GM12878 (cell line): Measurements from ENCODE around the gene PROB1. TPM values are rescaled to one million over a fixed set of nuclear protein-coding genes. Genes with fewer than 3 reads are reported as not detected.

Experiments used
- ATAC-seq: fragments of 200-7000 bp; cut with Tn5 transposase; 3 replicates; pipeline ENCODE4 v1.9.1; 2020; ENCODE audit warnings: mild to moderate bottlenecking, moderate library complexity
- BruUV-seq: library from RNA; stranded (reverse); fragments of 400-500 nt; replicated peaks from 2 replicates; lab custom pipeline; 2021; lab: Mats Ljungman, UMichigan
- CTCF ChIA-PET: fragments of 300-600 bp; sonication (Branson Sonifier 250); formaldehyde crosslinking; extraction: SDS; loops from one replicate; lab custom pipeline; 2021; ENCODE audit warnings: inconsistent platforms; lab: Yijun Ruan, JAX
- POLR2A ChIA-PET: fragments of 350-600 bp; formaldehyde crosslinking; extraction: SDS; loops from one replicate; lab custom pipeline; 2021; ENCODE audit warnings: inconsistent platforms; lab: Charles Lee
- RAD21 ChIA-PET: fragments of 300-600 bp; sonication (Branson Sonifier 250); formaldehyde crosslinking; loops from one replicate; lab custom pipeline; 2023; ENCODE audit warnings: antibody characterized with exemption; ENCODE audit not compliant: unreplicated experiment; lab: Charles Lee
- SMC1A ChIA-PET: fragments of 300-600 bp; sonication (Branson Sonifier 250); formaldehyde crosslinking; loops from one replicate; lab custom pipeline; 2023; ENCODE audit not compliant: unreplicated experiment, uncharacterized antibody; lab: Charles Lee
- DNase-seq: peaks from one replicate; pipeline ENCODE4 v3.0.0-alpha.2; 2011; ENCODE audit warnings: low read depth, low spot score
- FAIRE-seq: peaks from 3 replicates; lab custom pipeline; 2011; peaks lifted over from hg19 to GRCh38; lab: Jason Lieb, UNC
- H2AFZ ChIP-seq: 2 replicates; pipeline ENCODE4 v1.6.0; 2011; ENCODE audit warnings: low read depth, low read length, control low read depth; ENCODE audit not compliant: control insufficient read depth
- H3K27ac ChIP-seq: 2 replicates; pipeline ENCODE4 v1.5.1; 2011; ENCODE audit warnings: control low read depth; ENCODE audit not compliant: control insufficient read depth, insufficient read depth
- H3K27me3 ChIP-seq, 2 experiments: replicated peaks in 1 of 2; 2 replicates each; pipeline versions ENCODE4 v1.6.0 to v1.6.1; 2011; ENCODE audit warnings: low read length in 1 of 2; ENCODE audit not compliant: control insufficient read depth in 2 of 2, insufficient read depth in 2 of 2
- H3K36me3 ChIP-seq, 2 experiments: 2 replicates each; pipeline ENCODE4 v1.5.1; 2011; ENCODE audit warnings: low read length in 1 of 2; ENCODE audit not compliant: control insufficient read depth in 2 of 2, insufficient read depth in 2 of 2
- H3K4me1 ChIP-seq: 2 replicates; pipeline ENCODE4 v1.6.1; 2011; ENCODE audit warnings: mild to moderate bottlenecking, low read length, moderate library complexity, mixed read lengths; ENCODE audit not compliant: control insufficient read depth, insufficient read depth
- H3K4me2 ChIP-seq: 2 replicates; pipeline ENCODE4 v1.6.0; 2011; ENCODE audit warnings: control low read depth; ENCODE audit not compliant: control insufficient read depth, insufficient read depth
- H3K4me3 ChIP-seq: fragments of 200-600 bp; sonication (generic); 2 replicates; pipeline ENCODE4 v1.5.1; 2016
- H3K79me2 ChIP-seq: 2 replicates; pipeline ENCODE4 v1.6.0; 2011; ENCODE audit warnings: low read length; ENCODE audit not compliant: control insufficient read depth, insufficient read depth
- H3K9ac ChIP-seq: 2 replicates; pipeline ENCODE4 v1.8.0; 2011; ENCODE audit warnings: low read length, control low read depth, mixed read lengths; ENCODE audit not compliant: control insufficient read depth, insufficient read depth
- H3K9me3 ChIP-seq: replicated peaks from 3 replicates; pipeline ENCODE4 v1.5.1; 2011; ENCODE audit warnings: mild to moderate bottlenecking, low read length; ENCODE audit not compliant: control insufficient read depth, insufficient read depth
- H4K20me1 ChIP-seq: 2 replicates; pipeline ENCODE4 v1.6.0; 2011; ENCODE audit not compliant: control insufficient read depth, insufficient read depth
- ASH2L ChIP-seq: fragments of 300-600, 200-600 bp; sonication (generic); IDR thresholded peaks from 2 replicates; pipeline ENCODE4 v1.6.1; 2017; ENCODE audit warnings: low read depth, mild to moderate bottlenecking, borderline replicate concordance
- BCL11A ChIP-seq: IDR thresholded peaks from 2 replicates; pipeline ENCODE4 v1.6.1; 2011; ENCODE audit warnings: low read depth, low read length
- CBFB ChIP-seq: IDR thresholded peaks from 2 replicates; pipeline ENCODE4 v1.6.1; 2016; ENCODE audit warnings: antibody characterized with exemption, low read depth
- CREM ChIP-seq: IDR thresholded peaks from 2 replicates; pipeline ENCODE4 v1.6.1; 2014; ENCODE audit warnings: antibody characterized with exemption, low read depth
- CTCF ChIP-seq, 3 experiments: IDR thresholded peaks in 2 of 3; conservative IDR thresholded peaks in 1 of 3; 2 replicates each; pipeline ENCODE4 v1.5.1; 2011; ENCODE audit warnings: low read depth in 3 of 3, low read length in 3 of 3, mild to moderate bottlenecking in 3 of 3, control low read depth in 2 of 3, moderate library complexity in 2 of 3, inconsistent platforms in 1 of 3, mixed read lengths in 1 of 3; ENCODE audit not compliant: control insufficient read depth in 2 of 3, insufficient read depth in 1 of 3; ENCODE audit errors: extremely low read depth in 1 of 3
- E2F8 ChIP-seq: fragments of 450-650 bp; IDR thresholded peaks from 2 replicates; pipeline ENCODE4 v1.6.1; 2018; ENCODE audit warnings: mild to moderate bottlenecking, low read depth, moderate library complexity; ENCODE audit not compliant: partially characterized antibody
- EGR1 ChIP-seq, 2 experiments: IDR thresholded peaks; 1 replicate in 1 of 2; 2 replicates in 1 of 2; pipeline ENCODE4 v1.6.1; 2011 to 2012; ENCODE audit warnings: low read depth in 2 of 2, low read length in 2 of 2, borderline replicate concordance in 1 of 2, mild to moderate bottlenecking in 1 of 2, moderate library complexity in 1 of 2
- EP300 ChIP-seq, 2 experiments: fragments of 150-350 bp in 1 of 2; IDR thresholded peaks; 2 replicates each; pipeline ENCODE4 v1.6.1; 2011 to 2012; ENCODE audit warnings: low read depth in 2 of 2, low read length in 2 of 2, borderline replicate concordance in 1 of 2, improper control_type of control experiment in 1 of 2, inconsistent platforms in 1 of 2; ENCODE audit not compliant: control insufficient read depth in 1 of 2
- HDAC2 ChIP-seq: fragments of 200-600 bp; sonication (generic); IDR thresholded peaks from 2 replicates; pipeline ENCODE4 v1.6.1; 2017
- NR2C1 ChIP-seq: fragments of 450-650 bp; IDR thresholded peaks from 2 replicates; pipeline ENCODE4 v1.6.1; 2017; ENCODE audit warnings: antibody characterized with exemption, mild to moderate bottlenecking, moderate library complexity
- RAD51 ChIP-seq: fragments of 450-650 bp; IDR thresholded peaks from 2 replicates; pipeline ENCODE4 v1.6.1; 2016; ENCODE audit warnings: moderate library complexity, mild to moderate bottlenecking, inconsistent platforms
- SIX5 ChIP-seq: IDR thresholded peaks from 2 replicates; pipeline ENCODE4 v1.6.1; 2011; ENCODE audit warnings: mild to moderate bottlenecking, low read depth, low read length, moderate library complexity; ENCODE audit not compliant: severe bottlenecking
- SREBF2 ChIP-seq: IDR thresholded peaks from 2 replicates; pipeline ENCODE4 v1.6.1; 2012; ENCODE audit warnings: mild to moderate bottlenecking, low read length
- STAT1 ChIP-seq: fragments of 450-650 bp; conservative IDR thresholded peaks from 2 replicates; pipeline ENCODE4 v1.6.1; 2014; ENCODE audit warnings: antibody characterized with exemption, mild to moderate bottlenecking
- STAT3 ChIP-seq: IDR thresholded peaks from 2 replicates; pipeline ENCODE4 v1.6.1; 2011; ENCODE audit warnings: low read depth, low read length, improper control_type of control experiment
- TCF12 ChIP-seq: IDR thresholded peaks from 2 replicates; pipeline ENCODE4 v1.6.1; 2011; ENCODE audit warnings: low read depth, mild to moderate bottlenecking, low read length
- in situ Hi-C: fragments of 300-500 bp; cut with MboI; formaldehyde crosslinking; loops from 9 replicates; pipeline ENCODE4 v1.14.3; 2018; ENCODE audit warnings: mixed read lengths
- intact Hi-C: fragments of 100-400 bp; cut with micrococcal nuclease; formaldehyde crosslinking; loops from one replicate; pipeline ENCODE4 v1.14.2; 2022; ENCODE audit not compliant: unreplicated experiment
- polyA plus RNA-seq, 11 experiments: library from polyadenylated mRNA; depleted of rRNA in 4 of 11; unstranded in 6 of 11; stranded (reverse) in 5 of 11; fragments of >200 nt; fragmentation: Nextera tagmentation in 4 of 11; fragmentation: Illumina TruSeq in 1 of 11; extraction: Ambion mirVana in 4 of 11; extraction: Trizol in 1 of 11; gene quantifications; 1 replicate in 1 of 11; 2 replicates in 10 of 11; pipeline versions ENCODE4 v1.2.1 to v1.2.3, GENCODE V29; 2011 to 2016; ENCODE audit warnings: inconsistent platforms in 2 of 11, missing spikeins in 2 of 11, low read depth in 1 of 11
- total RNA-seq, 4 experiments: library from RNA; depleted of rRNA in 3 of 4; stranded (reverse); fragments of >200 nt in 3 of 4; fragmentation: Illumina TruSeq in 1 of 4; extraction: Trizol in 1 of 4; gene quantifications; 2 replicates each; pipeline versions ENCODE4 v1.2.1 to v1.2.3, GENCODE V29; 2013 to 2021
- TF ChIP-seq, protein P1 (sequence below): IDR thresholded peaks from 2 replicates; pipeline ENCODE4 v1.6.1; 2012; ENCODE audit warnings: low read depth, low read length, improper control_type of control experiment

PROB1 gene
- total and polyA plus RNA-seq, 10 of the 15 experiments (the other 5 are each of a cell fraction or from before 2014, with no cell fraction given), result 0.14 to 8.1 (median 2.9) TPM

DNA sequence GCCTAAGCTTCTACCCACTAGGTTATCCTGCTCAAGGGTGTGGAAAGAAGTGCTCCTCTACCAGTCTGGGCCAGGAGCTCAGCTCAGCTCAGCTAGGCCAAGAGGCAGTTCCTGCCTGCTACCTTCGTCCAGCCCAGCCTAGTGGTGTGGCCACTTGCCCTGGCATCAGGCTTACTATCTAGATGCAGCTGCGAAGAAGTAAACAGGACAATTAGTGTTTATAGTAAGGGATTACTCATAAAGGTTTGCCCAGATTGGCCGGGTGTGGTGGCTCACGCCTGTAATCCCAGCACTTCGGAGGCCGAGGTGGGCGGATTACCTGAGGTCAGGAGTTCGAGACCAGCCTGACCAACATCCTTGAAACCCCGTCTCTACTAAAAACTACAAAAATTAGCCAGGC, 21.7 kb upstream of the PROB1 start (continued):
- TF ChIP-seq BCL11A (no peak), SREBF2 (no peak), CTCF (IDR thresholded peaks at IDR 0.05 in 2 of 3, conservative IDR thresholded peaks at IDR 0.05 in 1 of 3; ENCODE audit: control insufficient read depth in 2 of 3, extremely low read depth in 1 of 3, insufficient read depth in 1 of 3, low read depth in 3 of 3, low read length in 3 of 3) (no peak), CBFB (no peak), STAT3 (no peak), CREM (no peak)

DNA sequence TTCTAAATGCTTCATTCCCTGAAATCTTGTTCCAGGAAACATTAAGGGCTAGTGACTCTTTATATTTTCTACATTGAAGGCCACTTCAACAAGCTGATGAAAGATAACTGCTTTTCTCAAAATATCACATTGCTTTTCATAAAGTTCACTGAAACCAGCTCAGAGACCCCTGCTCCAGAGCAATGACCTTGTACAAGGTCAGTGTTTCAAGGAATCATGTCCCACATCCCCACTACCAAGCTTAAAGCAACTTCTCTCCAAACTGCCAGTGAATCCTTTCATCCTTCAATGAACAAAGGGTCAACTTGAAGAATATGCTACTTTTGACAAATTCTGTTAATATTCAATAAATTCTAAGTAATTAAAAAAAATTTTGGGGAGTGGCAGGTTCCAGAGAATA, 21.0 kb upstream of the PROB1 start:
- ChIA-PET CTCF (interaction anchor here (0.6 to 3.8 kb wide), 6 partner anchors 9 to 218 kb away, joined by 3 to 24 read pairs (median 4); no protein-coding TSS in a partner anchor), RAD21 (interaction anchor here (0.6 to 3.6 kb wide), 5 partner anchors 8 to 104 kb away, joined by 3 to 19 read pairs (median 3); partner anchors contain the start of gene SPATA24), POLR2A (interaction anchor here (3.4 kb wide), 1 partner anchor 22 kb away, joined by 14 read pairs; the partner anchor contains the start of gene DNAJC18), SMC1A (interaction anchor here (1.1 to 3.2 kb wide), 5 partner anchors 9 to 66 kb away, joined by 3 to 14 read pairs (median 5); partner anchors contain the start of gene SPATA24)
- Histone ChIP-seq H4K20me1 (no peaks in the 10 kb centered on the region), H3K27me3 (no peaks in the 10 kb centered on the region), H3K4me2 (no peak overlapping the region), H3K4me1 (peaks cover 21% of the 10 kb centered on the region), H3K9ac (no peak overlapping the region), H3K9me3 (no peaks in the 10 kb centered on the region), H3K4me3 (no peak overlapping the region), H2AFZ (no peak overlapping the region), H3K36me3 (peaks cover 0 to 2% of the 10 kb centered on the region in 2 experiments; a peak in 1 of 4 replicates), H3K79me2 (no peaks in the 10 kb centered on the region), H3K27ac (no peak overlapping the region)
- intact Hi-C loops, result no loop called here
- no TSS peak for BruUV-seq
- FAIRE-seq (no peak), ATAC-seq (no peak), DNase-seq (no peak)
- in situ Hi-C loops, result no loop called here
- TF ChIP-seq NR2C1 (no peak), STAT1 (no peak), HDAC2 (no peak), SIX5 (no peak), TCF12 (no peak), EGR1 (IDR thresholded peaks at IDR 0.05; ENCODE audit: borderline replicate concordance in 1 of 2, low read depth in 2 of 2, low read length in 2 of 2) (no peak), RAD51 (no peak), ASH2L (no peak), EP300 (IDR thresholded peaks at IDR 0.05; ENCODE audit: borderline replicate concordance in 1 of 2, control insufficient read depth in 1 of 2, low read depth in 2 of 2, low read length in 2 of 2) (no peak), E2F8 (no peak)
- TF ChIP-seq, protein P1, sequence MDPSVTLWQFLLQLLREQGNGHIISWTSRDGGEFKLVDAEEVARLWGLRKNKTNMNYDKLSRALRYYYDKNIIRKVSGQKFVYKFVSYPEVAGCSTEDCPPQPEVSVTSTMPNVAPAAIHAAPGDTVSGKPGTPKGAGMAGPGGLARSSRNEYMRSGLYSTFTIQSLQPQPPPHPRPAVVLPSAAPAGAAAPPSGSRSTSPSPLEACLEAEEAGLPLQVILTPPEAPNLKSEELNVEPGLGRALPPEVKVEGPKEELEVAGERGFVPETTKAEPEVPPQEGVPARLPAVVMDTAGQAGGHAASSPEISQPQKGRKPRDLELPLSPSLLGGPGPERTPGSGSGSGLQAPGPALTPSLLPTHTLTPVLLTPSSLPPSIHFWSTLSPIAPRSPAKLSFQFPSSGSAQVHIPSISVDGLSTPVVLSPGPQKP, result no peak
